Activated CD4-positive, alpha-beta T cell treated with anti-CD3 and anti-CD28 coated beads for 24 hours (primary cell): Measurements from ENCODE around the gene YWHAG.
"Not testable (repeated sequence)": the region's sequence is repeated elsewhere in the genome, so short reads cannot be mapped to it uniquely, and the experiment has no call there.

Experiments used
- DNase-seq, 2 donors: peaks; one replicate each; pipeline ENCODE4 v3.0.0-alpha.2; 2020; ENCODE audit warnings: low read depth in 2 of 2

Gene YWHAG

GRCh38 chr7:76296743-76297740 is 61.7 kb downstream of the YWHAG start:
- no peak for DNase-seq

DNA sequence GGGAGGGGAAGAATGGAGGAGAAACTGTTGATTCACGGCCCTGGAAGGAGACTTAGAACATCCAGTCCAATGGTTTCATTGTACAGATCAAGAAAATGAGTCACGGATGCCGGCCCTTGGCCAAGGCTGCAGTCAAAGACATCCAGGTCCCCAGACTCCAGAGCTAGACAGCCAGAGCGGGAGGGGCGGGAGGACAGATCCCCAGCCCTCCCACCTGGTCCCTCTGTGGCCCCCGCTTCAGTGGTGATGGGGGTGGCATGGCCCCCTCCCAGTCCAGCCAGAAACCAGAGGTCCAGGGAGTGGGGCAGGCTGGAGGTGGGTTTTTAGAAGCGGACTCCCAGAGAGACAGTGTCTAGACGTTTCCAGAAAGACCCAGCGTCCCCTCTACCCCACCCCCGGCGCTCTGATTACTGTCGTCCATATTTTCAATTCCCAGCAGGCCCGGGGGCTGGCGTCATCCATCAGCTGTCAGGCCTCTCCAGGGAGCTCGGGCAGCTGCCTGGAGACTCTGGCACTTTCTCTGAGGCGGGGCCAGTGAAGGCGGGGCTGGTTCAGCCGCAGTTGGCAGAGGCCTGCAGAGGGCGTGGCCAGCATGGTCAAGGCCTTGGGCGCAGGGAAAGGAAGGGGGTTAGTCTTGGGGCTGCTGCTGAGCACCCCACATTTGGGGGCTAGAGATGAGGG is 64.3 kb downstream of the YWHAG start:
- DNase-seq: no peak

- no peak for DNase-seq
Measured at GRCh38 chr7:76293407-76293901, 65.3 kb downstream of the YWHAG start.

DNA sequence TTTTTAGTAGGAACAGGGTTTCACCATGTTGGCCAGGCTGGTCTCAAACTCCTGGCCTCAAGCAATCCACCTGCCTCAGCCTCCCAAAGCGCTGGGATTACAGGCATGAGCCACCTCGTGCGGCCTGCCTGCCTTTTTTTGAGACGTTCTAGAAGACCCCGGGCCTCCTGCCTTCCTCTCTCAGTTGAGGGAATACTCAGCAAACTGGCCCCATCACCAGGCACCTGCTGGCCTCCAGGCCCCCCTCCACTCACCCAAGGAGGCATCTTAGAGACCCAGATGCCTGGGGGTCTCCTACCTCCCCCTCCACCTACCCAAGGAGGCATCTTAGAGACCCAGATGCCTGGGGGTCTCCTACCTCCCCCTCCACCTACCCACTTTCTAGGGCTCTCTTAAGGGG is 65.9 kb downstream of the YWHAG start:
- DNase-seq: not testable (repeated sequence)

- no peak for DNase-seq
Measured at GRCh38 chr7:76292213-76292573, 66.6 kb downstream of the YWHAG start.

- peak; percentile 87 to 91 for DNase-seq
Measured at GRCh38 chr7:76291351-76292212, 67.2 kb downstream of the YWHAG start.

GRCh38 chr7:76290847-76291350 is 67.9 kb downstream of the YWHAG start:
- not testable (repeated sequence) for DNase-seq

GRCh38 chr7:76286842-76287403 is 71.9 kb downstream of the YWHAG start:
- no peak for DNase-seq

DNA sequence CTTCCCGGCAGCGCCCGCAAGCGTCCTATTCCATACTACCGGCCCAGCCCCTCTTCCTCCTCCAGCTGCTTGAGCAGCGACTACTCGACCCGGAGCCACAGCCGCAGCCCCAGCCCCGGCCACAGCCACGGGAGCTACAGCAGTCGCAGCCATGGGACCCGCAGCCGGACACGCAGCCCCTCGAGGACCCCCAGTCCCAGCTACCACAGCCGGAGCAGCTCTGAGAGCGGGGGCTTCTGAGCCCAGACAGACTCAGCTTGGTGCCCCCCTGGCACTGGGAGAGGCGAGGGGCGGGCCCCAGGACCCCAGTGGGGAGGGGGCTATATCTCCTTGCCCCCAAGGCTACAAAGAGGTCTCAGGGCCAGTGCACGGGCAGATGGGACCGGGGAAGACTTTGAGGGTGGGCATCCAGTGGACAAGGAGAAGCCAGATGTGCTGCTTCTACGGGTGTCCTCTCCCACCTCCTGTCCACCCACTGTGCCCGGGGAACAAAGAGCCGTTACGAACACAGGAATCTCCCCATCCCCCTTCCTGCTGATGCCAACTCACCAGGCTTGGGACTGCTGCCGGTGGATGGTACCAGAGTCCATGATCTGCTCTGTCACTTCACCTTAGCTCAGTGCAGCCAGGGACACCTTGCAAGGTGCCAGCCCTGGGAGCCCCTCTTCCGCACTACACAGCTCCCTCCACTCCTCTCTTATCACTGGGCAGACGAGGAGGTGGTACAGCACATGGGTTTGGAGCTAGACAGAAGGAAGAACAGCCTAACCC is 73.0 kb downstream of the YWHAG start:
- DNase-seq: no peak

DNA sequence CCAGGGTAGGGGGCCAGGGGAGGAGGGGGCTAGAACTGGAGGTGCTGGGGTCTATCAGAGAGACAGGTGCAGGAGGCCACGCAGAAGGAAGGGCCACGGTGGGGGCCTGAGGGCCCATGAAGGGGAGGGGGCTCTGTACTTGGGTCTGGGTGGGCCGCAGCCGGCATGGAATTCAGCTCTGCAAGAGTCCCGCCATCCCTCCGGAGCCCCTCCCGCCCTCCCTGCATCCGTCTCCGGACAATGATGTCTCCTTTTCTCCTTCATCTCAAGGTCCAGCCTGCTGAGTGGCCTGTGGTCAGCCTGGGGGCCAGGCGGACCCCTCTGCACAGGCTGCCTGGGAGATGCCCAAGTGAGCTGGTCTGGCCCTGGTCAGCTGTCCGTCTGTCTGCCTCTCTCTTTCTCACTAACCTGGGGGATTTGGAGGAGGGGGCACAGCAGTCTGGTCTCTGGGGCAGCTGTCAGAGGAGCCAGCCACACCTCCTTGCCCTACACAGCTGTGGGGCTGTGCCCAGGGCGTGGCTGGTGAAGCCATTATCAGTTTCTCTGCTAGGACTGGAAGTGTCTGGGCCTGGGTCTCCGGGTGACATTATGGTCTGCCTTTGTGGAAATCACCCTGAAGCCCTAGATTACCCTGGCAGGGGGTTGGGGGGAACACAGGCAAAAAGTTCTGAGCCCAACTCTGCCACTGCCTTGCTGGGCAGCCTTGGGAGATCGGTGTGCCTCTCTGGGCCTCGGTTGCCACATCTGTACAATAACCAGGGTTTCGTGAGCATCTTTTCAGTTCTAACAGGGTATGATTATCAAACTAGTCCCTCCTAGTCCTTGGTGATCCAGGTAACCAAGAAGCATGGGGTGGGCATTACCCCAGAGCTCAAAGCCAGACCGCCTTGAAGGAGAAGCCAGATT is 75.3 kb downstream of the YWHAG start:
- no peak for DNase-seq

DNA sequence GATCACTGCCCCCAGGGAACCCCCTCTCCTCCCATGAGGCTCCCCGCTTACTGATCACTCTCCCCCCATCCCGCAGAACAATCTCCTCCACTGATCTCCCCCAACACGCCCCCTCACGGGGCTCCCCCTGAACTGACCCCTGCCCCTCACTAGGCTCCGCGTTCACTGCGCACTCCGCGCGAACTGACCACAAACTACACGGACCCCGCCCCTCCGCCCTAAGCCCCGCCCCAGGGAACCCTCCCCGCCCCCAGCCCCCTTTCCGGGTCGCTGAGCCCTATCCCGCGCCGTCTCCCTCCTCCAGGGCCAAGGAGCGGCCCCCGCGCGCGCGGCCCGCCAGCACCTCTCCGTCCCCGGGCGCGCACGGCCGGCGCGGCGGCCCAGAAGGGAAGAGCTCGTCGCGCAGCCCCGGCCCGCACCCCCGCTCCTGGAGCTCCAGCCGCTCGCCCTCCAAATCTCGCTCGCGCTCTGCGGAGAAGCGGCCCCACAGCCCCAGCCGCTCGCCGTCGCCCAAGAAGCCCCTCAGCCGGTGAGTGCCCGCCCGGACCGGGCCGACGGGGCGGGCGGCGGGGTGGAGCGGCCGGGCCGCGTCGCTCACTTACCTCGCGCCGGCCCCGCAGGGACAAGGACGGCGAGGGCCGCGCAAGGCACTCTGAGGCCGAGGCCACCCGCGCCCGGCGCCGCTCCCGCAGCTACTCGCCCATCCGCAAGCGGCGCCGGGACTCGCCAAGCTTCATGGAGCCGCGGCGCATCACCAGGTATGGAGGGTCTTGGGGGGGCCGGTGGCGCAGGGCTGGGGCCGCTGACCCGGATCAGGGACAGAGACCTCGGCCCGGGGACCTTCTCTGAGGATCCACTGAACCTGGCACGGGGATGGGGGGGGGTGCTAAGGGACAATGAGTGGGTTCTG is 76.2 kb downstream of the YWHAG start:
- DNase-seq: no peak

- no peak for DNase-seq
Measured at GRCh38 chr7:76281706-76282343, 77.0 kb downstream of the YWHAG start.

DNA sequence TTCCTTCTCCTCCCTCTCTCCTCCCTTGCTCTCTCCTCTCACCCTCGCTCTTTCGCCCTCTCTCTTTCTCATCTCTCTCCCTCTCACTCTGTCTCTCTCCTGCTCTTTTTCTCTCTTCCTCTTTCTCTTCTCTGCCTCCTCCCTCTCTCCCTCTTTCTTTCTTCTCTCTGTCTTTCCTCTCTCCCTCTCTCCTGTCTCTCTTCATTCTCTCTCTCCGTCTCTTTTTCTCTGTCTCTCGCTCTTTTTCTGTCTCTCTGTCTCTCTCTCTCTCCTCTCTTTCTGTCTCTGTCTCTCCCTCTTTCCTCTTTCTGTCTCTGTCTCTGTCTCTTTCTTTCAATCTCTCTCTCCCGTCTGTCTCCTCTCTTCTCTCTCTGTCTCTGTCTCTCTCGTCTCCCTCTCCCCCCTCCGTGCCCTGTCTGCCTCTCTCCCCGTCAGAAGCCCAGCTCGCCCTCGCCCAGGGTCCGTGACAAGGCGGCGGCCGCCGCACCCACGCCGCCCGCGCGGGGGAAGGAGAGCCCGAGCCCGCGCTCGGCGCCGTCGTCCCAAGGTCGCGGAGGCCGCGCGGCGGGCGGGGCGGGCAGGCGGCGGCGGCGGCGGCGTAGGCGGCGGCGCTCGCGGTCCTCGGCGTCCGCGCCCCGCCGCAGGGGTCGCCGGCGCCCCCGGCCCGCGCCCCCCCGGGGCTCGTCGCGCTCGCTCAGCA is 77.6 kb downstream of the YWHAG start:
- DNase-seq: no peak

DNA sequence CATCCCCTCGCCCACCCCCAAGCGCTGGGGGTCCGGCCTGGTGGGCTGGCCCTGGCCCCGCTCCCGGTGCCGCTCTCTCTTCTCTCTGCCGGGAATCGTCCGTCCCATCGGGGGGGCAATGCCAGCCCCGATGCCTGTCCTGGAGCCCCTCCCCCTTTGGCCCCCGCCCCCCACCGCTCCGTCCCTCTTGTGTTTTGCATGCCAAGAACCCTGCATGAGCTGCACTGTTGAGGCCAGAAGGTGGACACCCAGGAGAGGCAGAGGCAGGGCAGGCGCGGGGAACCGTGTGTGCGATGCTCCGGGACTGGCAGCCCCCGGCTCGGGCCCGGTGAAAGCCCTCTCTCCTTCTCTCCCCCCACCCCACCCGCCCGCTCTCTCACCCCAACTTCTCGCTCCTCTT is 78.4 kb downstream of the YWHAG start:
- DNase-seq: no peak

GRCh38 chr7:76278540-76278939 is 80.3 kb downstream of the YWHAG start:
- DNase-seq: no peak
